Breast epithelium (tissue), 3 donors: ENCODE measurements around the gene TP53BP1.

Experiments
- CTCF ChIP-seq, 3 donors: fragments of 450-650 bp; IDR thresholded peaks; one replicate each; pipeline ENCODE4 v1.5.1; 2016 to 2017; ENCODE audit warnings: antibody characterized with exemption in 3 of 3, mild to moderate bottlenecking in 3 of 3, moderate library complexity in 3 of 3
- POLR2A ChIP-seq: fragments of 450-650 bp; IDR thresholded peaks from one replicate; pipeline ENCODE4 v1.6.1; 2016; ENCODE audit warnings: antibody characterized with exemption, mild to moderate bottlenecking, moderate library complexity

GRCh38 chr15:43423793-43424192, 69.2 kb downstream of the TP53BP1 start:
- no peak for TF ChIP-seq POLR2A
- no peak for TF ChIP-seq CTCF (IDR thresholded peaks at IDR 0.05)
